Measurements from ENCODE around the gene TBPL1. TPM values are rescaled to one million over a fixed set of nuclear protein-coding genes. Genes with fewer than 3 reads are reported as not detected.

The TBPL1 gene
- total and polyA plus RNA-seq, 11 donors: 9.9 to 20.3 (median 16.0) TPM

GRCh38 chr6:133995296-133995695, 42.3 kb downstream of the TBPL1 start:
- Histone ChIP-seq H3K4me3 (no peak overlapping the region), H3K36me3 (peaks cover 0 to 33% (median 0%) of the 10 kb centered on the region in 9 donors), H3K4me1 (peaks cover 0 to 25% (median 14%) of the 10 kb centered on the region in 12 donors), H3K27ac (no peak overlapping the region), H3K27me3 (no peaks in the 10 kb centered on the region), H3K9me3 (no peaks in the 10 kb centered on the region)
- no peak for TF ChIP-seq POLR2A (IDR thresholded peaks at IDR 0.05)
- TF ChIP-seq, protein P1, sequence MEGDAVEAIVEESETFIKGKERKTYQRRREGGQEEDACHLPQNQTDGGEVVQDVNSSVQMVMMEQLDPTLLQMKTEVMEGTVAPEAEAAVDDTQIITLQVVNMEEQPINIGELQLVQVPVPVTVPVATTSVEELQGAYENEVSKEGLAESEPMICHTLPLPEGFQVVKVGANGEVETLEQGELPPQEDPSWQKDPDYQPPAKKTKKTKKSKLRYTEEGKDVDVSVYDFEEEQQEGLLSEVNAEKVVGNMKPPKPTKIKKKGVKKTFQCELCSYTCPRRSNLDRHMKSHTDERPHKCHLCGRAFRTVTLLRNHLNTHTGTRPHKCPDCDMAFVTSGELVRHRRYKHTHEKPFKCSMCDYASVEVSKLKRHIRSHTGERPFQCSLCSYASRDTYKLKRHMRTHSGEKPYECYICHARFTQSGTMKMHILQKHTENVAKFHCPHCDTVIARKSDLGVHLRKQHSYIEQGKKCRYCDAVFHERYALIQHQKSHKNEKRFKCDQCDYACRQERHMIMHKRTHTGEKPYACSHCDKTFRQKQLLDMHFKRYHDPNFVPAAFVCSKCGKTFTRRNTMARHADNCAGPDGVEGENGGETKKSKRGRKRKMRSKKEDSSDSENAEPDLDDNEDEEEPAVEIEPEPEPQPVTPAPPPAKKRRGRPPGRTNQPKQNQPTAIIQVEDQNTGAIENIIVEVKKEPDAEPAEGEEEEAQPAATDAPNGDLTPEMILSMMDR (IDR thresholded peaks at IDR 0.05): no peak
- ATAC-seq (no peak), DNase-seq (no peak)
- intact Hi-C loops (cut with DNase I): no loop called here
- 77 to 81% (median 81%) methylated on average over 3 of the region's 3 CpGs for WGBS, 4 donors

DNA sequence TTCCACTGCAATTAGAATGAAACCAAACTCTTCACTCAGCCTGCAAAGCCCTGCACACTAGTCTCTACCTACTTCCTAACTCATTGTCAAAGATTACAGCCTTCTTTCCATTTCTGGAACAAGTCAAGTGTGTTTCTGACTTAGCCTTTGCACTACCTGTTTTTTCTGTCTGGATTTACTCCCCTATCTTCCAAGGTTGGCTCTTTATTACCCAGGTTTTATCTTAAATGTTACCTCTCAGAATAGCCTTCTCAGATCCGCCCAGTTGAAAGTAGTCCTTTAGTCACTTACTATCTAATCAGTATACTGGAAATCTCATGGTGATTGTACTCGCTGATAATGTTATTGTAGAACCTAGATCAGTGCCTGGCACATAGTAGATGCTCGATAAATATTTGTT, 42.7 kb downstream of the TBPL1 start:
- Histone ChIP-seq H3K9me3 (no peaks in the 10 kb centered on the region), H3K36me3 (peaks cover 0 to 28% (median 0%) of the 10 kb centered on the region in 9 donors), H3K4me1 (peaks cover 0 to 25% (median 14%) of the 10 kb centered on the region in 12 donors), H3K27me3 (no peaks in the 10 kb centered on the region), H3K4me3 (no peak overlapping the region), H3K27ac (no peak overlapping the region)
- TF ChIP-seq, protein P1 (IDR thresholded peaks at IDR 0.05): no peak
- no peak for TF ChIP-seq POLR2A (IDR thresholded peaks at IDR 0.05)
- intact Hi-C loops (cut with DNase I): no loop called here
- WGBS, 4 donors: 69 to 93% (median 91%) methylated on average over 3 of the region's 3 CpGs
- ATAC-seq: no peak
- DNase-seq: no peak

- H3K27me3 ChIP-seq: no peaks in the 10 kb centered on the region
- intact Hi-C loops (cut with DNase I): no loop called here
- H3K4me1 ChIP-seq: peaks cover 0 to 17% (median 11%) of the 10 kb centered on the region in 12 donors
- H3K27ac ChIP-seq: no peak overlapping the region
- WGBS, 4 donors: 94 to 96% (median 96%) methylated on average over 6 of the region's 6 CpGs
- no peak overlapping the region for H3K4me3 ChIP-seq
- H3K36me3 ChIP-seq: peaks cover 0 to 25% (median 0%) of the 10 kb centered on the region in 9 donors
- no peaks in the 10 kb centered on the region for H3K9me3 ChIP-seq
- no peak for DNase-seq
- TF ChIP-seq POLR2A (IDR thresholded peaks at IDR 0.05): no peak
- TF ChIP-seq, protein P1 (IDR thresholded peaks at IDR 0.05): no peak
- ATAC-seq: no peak
Measured at GRCh38 chr6:133997267-133997666, 44.2 kb downstream of the TBPL1 start.

- H3K4me1 ChIP-seq: no peaks in the 10 kb centered on the region
- DNase-seq (no peak), ATAC-seq (no peak)
- no peak overlapping the region for H3K4me3 ChIP-seq
- H3K36me3 ChIP-seq: peaks cover 0 to 43% (median 0%) of the 10 kb centered on the region in 9 donors
- TF ChIP-seq POLR2A (IDR thresholded peaks at IDR 0.05): no peak
- TF ChIP-seq, protein P1 (IDR thresholded peaks at IDR 0.05): no peak
- H3K27me3 ChIP-seq: no peaks in the 10 kb centered on the region
- H3K9me3 ChIP-seq: no peaks in the 10 kb centered on the region
- no peak overlapping the region for H3K27ac ChIP-seq
- intact Hi-C loops (cut with DNase I): no loop called here
Measured at GRCh38 chr6:133999305-133999704, 46.3 kb downstream of the TBPL1 start.
